HG02885 (cell line): ENCODE data around the gene ADAMTS16.

Source experiments
- ATAC-seq: cut with Tn5 transposase; IDR thresholded peaks from one replicate; pipeline ENCODE4 v1.9.1; 2021; ENCODE audit warnings: mild to moderate bottlenecking; ENCODE audit not compliant: unreplicated experiment, poor library complexity

Gene ADAMTS16

DNA sequence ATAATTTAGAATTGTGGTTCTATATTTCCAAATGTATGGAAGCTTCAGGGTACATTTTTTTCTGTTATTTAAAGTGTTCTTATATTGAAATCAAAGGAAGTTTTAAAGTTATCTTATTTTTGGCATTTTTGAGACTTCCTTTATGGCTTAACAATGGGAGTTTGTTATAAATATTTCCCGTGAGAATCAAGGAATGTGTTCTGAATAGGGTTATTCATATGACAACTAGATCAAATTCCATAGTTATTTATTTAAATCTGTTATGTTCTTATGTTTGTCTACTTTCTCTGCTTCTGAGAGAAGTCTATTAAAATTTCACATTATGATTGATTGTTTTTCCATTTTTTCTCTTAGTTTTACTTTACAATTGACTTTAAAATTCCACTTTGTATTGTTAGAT, 135.1 kb downstream of the ADAMTS16 start:
- ATAC-seq = no peak

DNA sequence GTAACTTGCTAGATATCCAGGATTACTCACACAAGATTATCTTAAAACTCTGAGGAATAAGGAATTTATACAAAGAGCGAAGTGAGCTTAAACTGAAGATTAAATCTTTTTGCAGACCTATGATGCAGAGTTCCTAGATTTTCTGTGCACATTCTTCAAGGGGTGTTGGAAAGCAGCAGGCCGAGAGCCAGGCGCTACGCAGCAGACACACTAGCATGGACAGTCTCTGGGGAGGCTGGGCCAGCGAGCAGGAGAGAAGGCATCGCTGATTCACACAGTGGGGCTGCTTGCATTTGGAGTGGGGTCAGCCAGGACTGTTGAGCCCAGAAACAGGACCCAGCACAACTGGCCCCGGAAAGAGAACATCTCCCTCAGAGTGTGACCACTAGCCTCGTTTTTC, 136.3 kb downstream of the ADAMTS16 start:
- ATAC-seq = no peak

- ATAC-seq = no peak
These were observed 136.9 kb downstream of the ADAMTS16 start for GRCh38 chr5:5276951-5277517.

- ATAC-seq = no peak
These were observed 138.2 kb downstream of the ADAMTS16 start for GRCh38 chr5:5278201-5278814.

DNA sequence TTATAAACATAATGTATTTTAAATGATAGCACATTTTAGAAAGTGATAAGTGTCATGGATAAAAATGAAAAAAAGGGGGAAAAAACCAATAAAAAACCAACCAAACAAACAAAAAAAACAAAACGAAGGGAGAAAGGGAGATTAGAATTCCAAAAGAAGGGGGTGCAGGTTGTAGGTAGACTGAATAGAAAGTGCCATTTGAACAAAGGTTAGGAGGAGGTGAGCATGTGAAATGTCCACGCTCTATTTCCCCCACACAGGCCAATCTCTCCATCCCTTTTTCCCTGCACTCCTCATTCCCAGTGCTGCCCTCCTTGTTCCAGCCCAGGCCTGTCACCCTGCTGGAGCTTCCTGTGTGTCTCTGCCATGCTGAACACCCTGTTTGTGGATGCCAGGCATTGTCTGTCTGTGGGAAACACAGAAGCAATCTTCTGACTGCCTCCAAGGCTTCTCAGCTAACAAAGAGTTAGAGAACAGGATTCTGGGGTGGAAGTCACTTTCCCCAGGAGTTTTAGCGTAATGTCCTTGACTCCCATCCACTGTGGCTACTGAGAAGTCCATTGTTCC, 138.8 kb downstream of the ADAMTS16 start:
- no peak for ATAC-seq

DNA sequence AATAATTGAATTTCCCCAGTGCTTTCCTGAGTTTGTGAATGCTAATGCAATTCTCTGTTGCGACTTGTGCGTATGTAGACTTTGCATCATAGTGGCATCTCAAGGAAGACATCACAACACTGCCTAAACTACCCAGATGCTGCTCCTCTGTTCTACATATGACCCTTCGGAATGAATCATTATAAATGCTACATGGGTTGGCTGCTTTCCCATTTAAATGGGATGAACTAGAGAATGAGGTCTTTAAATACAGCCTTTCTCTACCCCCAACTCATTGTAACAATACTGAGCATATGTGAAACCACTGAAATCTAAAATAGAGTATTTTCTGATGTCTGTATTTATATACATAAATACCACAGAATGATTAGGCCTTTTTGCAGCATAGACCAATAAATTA, 145.8 kb downstream of the ADAMTS16 start:
- ATAC-seq = no peak

GRCh38 chr5:5287419-5287818, 147.3 kb downstream of the ADAMTS16 start:
- no peak for ATAC-seq

DNA sequence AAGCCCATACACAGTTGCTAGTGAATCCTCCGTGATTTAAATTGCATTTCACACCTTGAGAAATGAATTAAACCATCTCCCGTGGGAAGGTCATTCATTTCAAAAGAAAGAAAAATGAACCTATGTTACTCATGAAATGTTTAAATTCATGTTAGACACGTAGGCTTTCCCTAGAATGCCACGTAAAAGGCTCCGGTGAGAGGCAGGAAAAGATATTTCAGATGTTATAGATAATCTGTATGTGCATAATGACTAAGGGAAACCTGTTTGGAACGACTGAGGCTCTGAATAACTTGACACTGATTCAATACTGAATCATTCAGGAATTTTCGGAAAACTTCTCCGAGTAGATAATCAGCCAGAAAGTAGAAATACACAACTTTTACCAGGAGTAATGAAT, 148.1 kb downstream of the ADAMTS16 start:
- ATAC-seq = no peak

- ATAC-seq = no peak
These were observed 149.4 kb downstream of the ADAMTS16 start for GRCh38 chr5:5289537-5289936.

GRCh38 chr5:5290674-5291334, 150.7 kb downstream of the ADAMTS16 start:
- ATAC-seq = no peak

GRCh38 chr5:5291357-5291756, 151.2 kb downstream of the ADAMTS16 start:
- ATAC-seq = no peak

- no peak for ATAC-seq
These were observed 152.9 kb downstream of the ADAMTS16 start for GRCh38 chr5:5293029-5293428.

DNA sequence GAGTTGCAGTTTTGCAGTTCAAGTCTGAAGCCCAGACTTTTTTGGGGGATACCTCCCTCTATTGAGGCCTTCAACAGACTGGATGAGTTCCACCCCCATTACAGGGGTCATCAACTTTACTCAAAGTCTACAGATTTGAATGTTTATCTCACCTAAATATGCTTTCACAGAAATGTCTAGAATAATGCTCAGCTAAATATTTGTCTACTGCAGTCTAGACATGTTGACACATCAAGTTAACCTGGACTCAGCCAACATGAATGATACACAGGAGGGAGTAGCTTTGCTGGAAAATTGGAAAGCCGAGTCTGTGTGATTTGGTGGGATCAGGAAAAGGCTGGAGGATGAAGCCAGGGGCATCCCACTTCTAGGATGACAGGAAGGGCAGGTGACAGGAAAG, 154.3 kb downstream of the ADAMTS16 start:
- no peak for ATAC-seq

DNA sequence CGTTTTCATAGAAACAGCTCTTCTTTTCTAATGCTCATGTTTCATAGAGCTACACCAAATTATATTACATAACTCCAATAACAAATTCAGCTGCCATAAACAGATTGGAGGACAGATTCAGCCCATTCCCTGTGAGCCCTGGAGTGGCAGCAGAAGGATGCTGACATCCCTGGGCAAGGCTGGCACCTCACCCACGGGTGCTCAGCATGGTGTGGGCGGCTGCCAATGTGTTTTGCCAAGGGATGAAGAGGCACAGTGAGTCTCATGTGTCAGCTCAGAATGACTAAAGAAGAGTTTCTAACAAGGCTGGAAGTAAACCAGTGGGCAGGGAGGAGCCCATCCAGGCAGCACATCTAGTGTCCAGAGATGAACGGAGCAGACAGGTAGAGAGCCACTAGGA, 155.2 kb downstream of the ADAMTS16 start:
- ATAC-seq = no peak

DNA sequence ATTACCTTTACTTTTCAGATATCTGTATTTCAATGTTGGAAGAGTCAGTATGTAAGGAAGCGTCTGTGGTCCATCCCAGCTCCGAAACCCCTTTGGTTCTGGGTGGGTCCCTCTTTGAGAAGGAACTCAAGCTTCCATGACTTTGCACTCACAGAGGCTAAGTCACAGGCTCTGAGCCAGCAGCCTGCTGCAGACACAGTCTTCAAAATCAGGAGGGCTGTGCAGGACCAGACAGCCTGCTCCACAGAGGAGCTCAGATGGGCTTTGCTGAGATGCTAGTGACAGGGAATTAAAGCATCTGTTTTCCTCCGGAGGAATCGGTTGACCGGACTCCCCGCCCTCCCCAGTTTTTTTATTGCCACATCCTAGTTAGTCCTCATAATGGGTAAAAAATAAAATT, 155.9 kb downstream of the ADAMTS16 start:
- ATAC-seq = no peak

GRCh38 chr5:5297432-5298067, 157.4 kb downstream of the ADAMTS16 start:
- no peak for ATAC-seq

GRCh38 chr5:5298068-5298633, 158.0 kb downstream of the ADAMTS16 start:
- ATAC-seq = no peak

GRCh38 chr5:5298841-5299541, 158.9 kb downstream of the ADAMTS16 start:
- no peak for ATAC-seq

GRCh38 chr5:5301176-5301575, 161.0 kb downstream of the ADAMTS16 start:
- no peak for ATAC-seq

GRCh38 chr5:5302201-5302600, 162.1 kb downstream of the ADAMTS16 start:
- no peak for ATAC-seq
